NCI-H1048 (cell line): ENCODE measurements around the gene DNAJB2.
"Not testable (repeated sequence)": the region's sequence is repeated elsewhere in the genome, so short reads cannot be mapped to it uniquely, and the experiment has no call there.

ENCODE experiments used
- DNase-seq: peaks from one replicate; lab custom pipeline; 2025; lab: John Stamatoyannopoulos, UW

DNAJB2 gene

DNA sequence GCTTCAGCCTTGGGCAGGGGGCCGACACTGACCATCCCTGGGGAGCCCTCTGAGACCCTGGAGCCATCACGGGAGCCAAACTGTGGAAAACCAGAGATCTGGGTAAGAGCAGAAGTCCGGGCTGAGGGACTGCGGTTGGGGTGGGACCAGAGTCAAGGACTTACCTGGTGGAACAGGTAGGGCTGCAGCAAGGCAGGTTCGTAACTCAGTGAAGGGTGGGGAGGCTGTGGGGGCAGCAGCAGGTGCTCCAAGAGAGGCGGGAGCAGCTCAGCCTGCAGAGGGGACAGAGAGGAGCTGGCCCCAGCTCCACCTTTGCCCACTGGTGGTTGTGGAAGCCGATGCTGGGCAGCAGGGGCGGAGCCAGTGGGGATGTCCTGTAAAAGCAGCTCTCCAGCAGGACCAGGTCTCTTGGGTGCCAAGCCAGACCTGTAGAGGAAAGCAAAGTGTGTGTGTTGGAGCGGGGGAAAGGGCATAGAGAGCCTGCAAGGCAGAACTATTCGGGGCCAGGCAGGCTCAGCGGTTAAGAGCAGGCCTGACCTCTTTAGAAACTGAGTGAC lies 23.3 kb downstream of the DNAJB2 start:
- no peak for DNase-seq

DNA sequence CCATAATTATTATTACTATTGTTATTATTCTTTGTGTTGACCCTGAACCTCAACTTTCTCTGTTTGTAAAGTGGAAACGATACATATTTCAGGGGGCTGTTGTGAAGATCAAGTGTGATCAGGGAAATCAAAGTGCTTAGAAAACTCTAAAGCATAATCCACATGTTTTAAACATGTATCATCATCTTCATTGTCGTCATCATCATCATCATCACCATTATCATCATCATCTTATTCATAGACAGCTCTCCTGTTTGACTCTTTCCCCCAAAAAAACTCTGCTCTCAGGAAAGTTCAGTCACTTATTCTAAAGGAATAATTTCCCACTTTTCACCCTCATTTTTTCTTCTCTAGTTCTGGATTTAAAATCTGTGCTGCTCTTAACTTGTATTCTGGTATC lies 25.1 kb downstream of the DNAJB2 start:
- DNase-seq = no peak

DNA sequence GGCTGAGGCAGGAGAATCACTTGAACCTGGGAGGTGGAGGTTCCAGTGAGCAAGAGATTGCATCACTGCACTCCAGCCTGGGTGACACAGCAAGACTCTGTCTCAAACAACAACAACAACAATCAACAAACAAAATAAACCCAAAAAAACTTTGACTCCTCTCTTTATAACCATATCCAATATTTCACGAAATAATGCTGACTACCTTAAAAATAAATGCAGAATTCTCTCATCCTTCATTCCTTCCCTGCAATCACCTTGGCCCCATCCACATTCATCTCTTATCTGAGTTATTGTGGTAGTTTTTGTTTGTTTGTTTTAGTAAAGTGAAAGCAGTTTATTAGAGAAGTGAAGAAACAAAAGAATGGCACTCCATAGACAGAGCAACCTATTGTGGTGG lies 26.9 kb downstream of the DNAJB2 start:
- DNase-seq = no peak

DNA sequence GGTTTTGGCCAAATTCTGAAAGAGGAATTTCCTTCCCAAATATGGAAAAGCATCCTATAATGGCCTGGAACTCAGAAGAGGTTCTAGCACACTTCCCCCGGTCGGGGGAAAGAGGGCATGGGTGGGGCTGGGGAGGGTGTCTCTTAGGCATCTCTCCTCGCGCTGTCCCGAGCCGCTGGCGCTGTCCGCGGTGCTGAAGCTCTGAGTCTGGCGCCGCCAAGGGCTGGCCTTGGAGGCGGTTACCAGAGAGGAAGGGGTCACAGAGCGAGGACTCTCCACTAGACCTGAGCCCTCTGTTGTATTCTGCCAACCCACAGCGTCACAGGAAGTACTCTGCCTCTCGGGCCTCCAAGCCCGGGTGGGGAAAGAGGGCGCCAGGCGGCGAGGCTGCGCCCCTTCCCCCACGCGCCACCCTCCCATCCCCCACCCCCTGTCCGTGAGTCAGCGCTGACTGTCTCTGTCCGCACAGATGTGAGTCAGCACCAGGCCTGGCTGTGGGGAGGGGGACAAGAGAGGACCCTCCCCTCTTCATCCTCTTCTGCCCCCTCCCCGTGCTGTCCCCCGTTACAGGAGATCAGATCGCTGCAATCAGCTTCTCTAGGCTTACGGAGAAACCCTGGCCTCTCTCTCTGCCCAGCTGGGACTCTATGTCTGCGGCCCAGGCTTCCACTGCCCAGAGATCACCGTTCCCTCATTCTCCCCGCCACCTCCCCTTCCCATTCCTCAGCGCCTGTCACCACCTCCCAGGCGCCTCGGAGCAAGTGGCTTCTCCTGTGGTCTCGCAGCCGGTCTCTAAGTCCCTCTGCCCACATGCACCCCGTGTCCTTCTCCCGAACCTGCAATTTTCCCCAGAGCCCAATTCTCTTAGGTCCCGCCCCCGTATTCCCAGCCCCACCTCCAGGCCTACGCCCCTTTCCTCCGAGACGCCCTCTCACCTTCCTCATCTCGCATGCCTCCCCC lies 29.3 kb downstream of the DNAJB2 start:
- DNase-seq = no peak

DNA sequence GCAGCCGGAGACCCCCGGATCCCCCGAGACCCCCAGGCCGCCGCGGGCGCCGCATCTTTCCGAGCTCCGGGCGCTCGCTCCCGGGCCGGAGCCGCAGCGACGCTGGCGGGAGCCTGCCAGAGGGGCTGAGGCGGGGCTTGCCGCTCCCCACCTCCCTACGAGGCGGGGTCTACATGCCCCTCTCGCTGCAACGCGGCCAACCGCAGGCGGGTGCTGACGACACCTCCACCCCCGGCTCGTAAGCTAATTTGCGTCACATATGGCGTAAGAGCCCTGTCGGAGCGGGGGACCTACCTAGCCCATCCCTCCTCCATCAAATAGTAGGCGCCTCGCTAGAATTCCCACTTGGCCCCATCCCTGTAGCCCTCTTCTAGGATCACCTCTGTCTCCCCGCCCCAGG lies 30.1 kb downstream of the DNAJB2 start, which contains the start of gene PTPRN:
Gene PTPRN (minus strand): TSS at position 124 of the 400 bp plus-strand sequence. CDS start 69 bp downstream, at position 55.
- no peak for DNase-seq

DNA sequence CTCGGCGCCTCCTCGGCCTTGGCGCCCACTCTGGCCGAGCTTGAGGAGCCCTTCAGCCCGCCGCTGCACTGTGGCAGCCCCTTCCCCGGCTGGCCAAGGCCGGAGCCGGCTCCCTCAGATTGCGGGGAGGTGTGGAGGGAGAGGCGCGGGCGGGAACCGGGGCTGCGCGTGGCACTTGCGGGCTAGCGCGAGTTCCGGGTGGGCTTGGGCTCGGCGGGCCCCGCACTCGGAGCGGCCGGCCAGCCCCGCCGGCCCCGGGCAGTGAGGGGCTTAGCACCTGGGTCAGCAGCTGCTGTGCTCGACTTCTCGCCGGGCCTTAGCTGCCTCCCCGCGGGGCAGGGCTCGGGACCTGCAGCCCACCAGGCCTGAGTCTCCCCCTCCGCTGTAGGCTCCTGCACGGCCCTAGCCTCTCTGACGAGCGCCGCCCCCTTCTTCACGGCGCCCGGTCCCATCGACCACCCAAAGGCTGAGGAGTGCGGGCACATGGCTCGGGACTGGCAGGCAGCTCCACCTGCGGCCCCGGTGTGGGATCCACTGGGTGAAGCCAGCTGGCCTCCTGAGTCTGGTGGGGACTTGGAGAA lies 33.6 kb downstream of the DNAJB2 start:
- DNase-seq = not testable (repeated sequence)

DNA sequence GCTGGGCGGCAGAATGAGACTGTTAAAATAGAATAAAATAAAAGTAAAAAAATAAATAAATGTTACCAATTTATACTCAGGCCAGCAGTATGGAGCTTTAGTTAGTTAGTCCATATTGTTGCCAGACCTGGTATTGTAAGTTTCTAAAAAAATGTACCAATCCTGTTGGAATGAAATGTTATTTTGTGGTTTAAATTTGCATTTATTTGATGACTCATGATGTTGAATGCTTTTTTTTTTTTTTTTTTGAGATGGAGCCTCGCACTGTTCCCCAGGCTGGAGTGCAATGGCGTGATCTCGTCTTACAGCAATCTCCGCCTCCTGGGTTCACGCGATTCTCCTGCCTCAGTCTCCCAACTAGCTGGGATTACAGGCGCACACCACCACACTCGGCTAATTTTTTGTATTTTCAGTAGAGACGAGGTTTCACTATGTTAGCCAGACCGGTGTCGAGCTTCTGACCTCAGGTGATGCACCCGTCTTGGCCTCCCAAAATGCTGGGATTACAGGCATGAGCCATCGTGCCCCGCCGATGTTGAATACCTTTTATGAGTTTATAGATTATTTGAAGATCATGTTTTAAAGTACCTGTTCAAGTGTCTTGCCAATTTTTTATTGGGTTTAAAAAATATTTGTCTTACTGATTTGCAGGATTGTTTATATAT lies 35.8 kb downstream of the DNAJB2 start:
- DNase-seq = no peak

DNA sequence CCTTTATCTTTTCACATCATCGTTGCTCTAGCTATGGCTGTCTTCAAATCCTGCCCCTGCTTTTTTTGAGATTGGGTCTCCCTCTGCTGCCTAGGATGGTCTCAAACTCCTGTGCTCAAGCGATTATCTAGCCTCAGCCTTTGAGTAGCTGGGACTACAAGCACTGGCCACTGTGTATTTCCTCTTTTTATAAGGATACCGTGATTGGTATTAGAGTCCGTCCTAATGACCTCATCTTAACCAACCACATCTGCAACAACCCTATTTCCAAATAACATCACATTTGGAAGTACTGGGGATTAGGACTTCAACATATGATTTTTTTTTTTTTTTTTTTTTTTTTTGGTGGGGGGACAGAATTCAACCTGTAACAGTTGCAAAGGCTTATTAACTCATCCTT lies 44.3 kb downstream of the DNAJB2 start:
- DNase-seq = no peak

DNA sequence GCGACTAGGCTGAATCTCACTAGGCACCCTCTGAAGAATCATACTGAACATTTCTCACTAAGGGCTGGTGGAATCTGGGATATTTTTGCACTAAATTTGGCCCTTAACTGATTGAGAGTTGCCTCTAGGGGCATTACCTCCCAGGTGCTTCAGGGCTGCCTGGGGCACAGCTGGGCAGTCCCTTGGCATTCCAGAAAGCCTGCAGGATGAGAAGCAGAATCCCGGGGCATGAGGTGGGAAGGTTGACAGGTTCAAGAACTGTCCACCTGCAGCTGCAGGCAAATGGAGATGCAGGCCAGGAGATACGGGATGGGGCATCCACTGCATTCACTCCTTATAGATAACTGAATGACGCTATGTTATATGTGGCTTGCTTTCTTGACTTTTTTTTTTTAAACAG lies 46.0 kb downstream of the DNAJB2 start:
- DNase-seq = no peak

DNA sequence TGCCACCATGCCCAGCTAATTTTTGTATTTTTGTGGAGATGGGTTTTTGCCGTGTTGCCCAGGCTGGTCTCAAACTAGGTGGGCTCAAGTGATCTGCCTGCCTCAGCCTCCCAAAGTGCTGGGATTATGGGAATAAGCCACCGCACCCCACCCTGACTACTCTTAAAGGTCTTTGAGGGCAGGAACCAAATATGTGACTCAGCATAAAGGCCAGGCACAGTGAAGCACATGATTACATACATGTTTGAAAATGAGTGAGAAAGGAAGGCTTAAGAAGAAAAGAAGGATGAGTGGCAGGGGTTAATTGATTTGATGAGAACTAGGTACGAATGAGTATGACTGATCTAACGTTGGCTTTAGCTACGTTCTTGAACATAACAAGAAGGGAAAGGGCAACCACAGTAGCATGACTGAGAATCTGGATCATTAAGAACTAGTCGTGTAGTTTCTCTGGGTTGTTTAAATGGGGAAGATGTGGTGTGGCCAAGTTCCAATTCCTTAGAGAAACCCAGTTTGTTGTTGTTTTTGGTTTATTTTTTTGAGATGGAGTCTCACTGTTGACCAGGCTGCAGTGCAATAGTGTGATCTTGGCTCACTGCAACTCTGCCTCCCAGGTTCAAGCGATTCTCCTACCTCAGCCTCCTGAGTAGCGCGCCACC lies 46.6 kb downstream of the DNAJB2 start:
- DNase-seq = no peak

DNA sequence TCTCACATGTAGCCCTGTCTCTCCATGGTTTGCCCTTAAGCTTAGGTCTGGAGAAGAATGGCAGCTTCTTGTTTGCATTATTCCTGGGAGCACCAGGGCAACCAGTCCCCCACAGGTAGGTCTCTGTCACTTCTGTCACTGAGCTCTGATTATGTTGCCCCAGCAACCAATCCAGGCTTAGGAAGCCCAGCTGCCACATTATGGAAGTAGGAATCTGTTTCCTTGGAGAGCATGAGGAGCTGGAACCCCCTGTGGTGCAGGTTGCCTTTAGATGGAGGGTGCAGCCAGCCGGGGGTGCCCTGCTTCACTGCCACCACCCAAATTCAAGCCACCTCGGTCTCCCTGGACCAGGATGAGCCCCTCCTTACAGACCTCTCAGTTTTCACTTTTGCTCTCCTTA lies 48.6 kb downstream of the DNAJB2 start:
- no peak for DNase-seq

DNA sequence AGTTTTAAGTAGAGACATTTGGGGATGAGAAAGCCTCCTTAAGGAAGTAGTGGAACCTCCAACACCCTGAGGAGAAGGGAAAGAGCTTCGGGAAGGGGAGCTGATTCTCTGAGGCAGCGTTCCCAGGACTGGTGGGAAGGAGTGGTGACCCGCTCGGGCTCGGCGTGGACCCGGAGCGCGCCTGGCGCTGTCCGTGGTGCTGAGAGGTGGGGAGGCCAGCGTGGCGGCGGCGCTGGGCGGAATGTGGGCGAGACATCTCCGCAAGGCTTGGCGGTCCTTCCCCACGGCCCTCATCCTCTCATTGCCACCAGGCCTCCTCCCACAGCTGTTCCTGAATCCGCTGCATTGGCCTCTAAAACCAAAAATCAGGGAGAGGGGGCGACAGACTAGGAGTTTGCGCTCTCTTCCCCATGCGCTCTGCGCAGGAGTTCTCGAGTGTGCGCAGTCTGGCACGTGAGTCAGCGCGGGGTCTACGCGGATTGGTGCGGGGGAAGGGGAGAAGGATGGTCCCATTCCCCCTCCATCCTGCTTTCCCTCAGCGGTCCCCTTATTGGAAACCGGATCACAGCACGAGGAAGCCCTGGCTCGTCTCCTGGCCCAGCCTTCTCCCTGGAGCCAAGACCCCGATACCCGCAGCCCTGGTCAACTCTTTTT lies 52.5 kb downstream of the DNAJB2 start:
- DNase-seq = no peak

DNA sequence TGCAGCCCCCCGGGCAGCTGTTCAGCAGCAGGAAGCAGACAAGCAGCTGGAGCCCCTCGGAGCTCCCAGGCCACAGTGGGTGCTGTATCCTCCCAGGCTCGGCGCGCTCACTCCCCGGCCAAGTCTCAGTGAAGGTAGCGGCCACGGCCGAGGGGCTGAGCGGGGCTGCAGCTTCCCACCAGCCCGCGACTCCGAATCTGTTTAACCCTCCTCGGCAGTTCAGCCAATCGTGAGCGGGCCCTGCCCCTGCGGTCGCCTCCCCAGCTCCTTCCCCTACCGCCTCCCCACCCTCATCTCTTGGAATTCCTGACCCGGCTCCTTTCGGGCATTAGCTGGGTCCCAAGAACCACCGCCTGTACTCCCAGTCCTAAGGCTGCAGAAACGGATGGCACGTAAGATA lies 53.4 kb downstream of the DNAJB2 start, which contains the start of gene RESP18:
Gene RESP18 (minus strand): TSS at position 203 of the 400 bp plus-strand sequence.
- DNase-seq = no peak

DNA sequence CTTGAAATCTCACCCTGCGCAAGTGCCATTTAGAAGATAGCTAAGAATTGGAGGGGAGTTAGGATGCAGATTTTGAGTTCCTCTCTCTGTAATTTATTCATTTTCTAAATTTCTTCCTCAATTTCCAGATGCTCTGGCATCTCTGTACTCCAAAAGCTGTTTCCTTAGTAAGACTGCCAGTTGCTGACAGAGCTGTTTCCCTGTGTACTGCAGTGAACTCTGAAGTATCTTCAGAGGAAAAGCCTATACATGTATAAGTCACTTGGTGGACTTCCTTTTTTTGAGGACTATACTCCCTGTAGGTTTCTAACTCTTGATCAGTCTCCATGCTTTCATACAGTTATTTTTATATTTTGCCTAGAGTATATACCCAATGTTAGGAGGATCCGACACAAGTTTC lies 54.9 kb downstream of the DNAJB2 start:
- no peak for DNase-seq

DNA sequence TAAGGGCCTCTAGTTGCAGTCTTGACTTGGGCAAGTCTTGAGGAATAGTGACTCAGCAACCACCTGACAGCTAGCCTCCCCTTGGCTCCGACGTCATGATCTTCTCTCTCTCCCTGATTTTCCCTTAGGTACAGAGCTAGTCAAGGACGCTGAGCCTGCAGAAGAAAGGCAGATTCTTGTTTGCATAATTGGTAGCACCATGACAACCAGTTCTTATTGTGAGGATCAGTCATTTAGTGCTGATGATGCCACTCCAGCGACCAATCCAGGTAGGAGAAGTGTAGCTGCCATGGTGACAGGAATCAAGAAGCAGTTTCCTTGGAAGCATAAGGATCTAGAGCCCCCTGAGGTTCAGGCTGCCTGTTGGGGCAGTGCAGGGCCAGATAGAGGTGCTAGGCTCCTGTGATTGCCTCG lies 56.2 kb downstream of the DNAJB2 start:
- peak; percentile 5 for DNase-seq
